Motor neuron (in vitro differentiated cells): ENCODE measurements around the gene CTSS. TPM values are rescaled to one million over a fixed set of nuclear protein-coding genes. Genes with fewer than 3 reads are reported as not detected.

Source experiments
- total RNA-seq, 8 experiments: library from RNA; unstranded; fragments of 300-600 nt; gene quantifications; 2 replicates each; pipeline versions ENCODE4 v1.2.3 to v1.2.4, GENCODE V29; 2022

Gene CTSS
- total RNA-seq, 8 experiments from 2014 or later = 0.09 to 14.8 (median 1.1) TPM

Other genes starting within 250 kb of the CTSS start
- 10 to 100 TPM in 2 of 8 experiments, 1 to 10 TPM in 4, under 1 TPM in 2; 0.75 to 45.8 (median 4.9) TPM for gene ADAMTSL4, start 216.4 kb downstream of the CTSS start, total RNA-seq
- gene MCL1, start 186.2 kb downstream of the CTSS start, total RNA-seq = 100 to 1,000 TPM; 125 to 182 (median 142) TPM
- 100 to 1,000 TPM; 101 to 222 (median 139) TPM for gene ENSA, start 136.2 kb downstream of the CTSS start, total RNA-seq
- gene GOLPH3L, start 68.6 kb downstream of the CTSS start, total RNA-seq = 10 to 100 TPM; 20.0 to 46.2 (median 23.3) TPM
- under 1 TPM in 3 of 8 experiments, not detected in 5; 0.05 to 0.29 (median 0.14) TPM for gene HORMAD1, start 44.9 kb downstream of the CTSS start, total RNA-seq
- gene CTSK, start 42.5 kb upstream of the CTSS start, total RNA-seq = 100 to 1,000 TPM in 1 of 8 experiments, 10 to 100 TPM in 2, 1 to 10 TPM in 5; 1.2 to 330 (median 5.3) TPM
- gene ARNT, start 110.8 kb upstream of the CTSS start, total RNA-seq = 10 to 100 TPM; 22.0 to 43.7 (median 25.9) TPM
- 1 to 10 TPM in 1 of 8 experiments, under 1 TPM in 2, not detected in 5; 0.21 to 1.3 (median 0.27) TPM for gene CTXND2, start 121.4 kb upstream of the CTSS start, total RNA-seq
- 10 to 100 TPM; 29.6 to 75.6 (median 58.1) TPM for gene SETDB1, start 160.6 kb upstream of the CTSS start, total RNA-seq
- 100 to 1,000 TPM in 4 of 8 experiments, 10 to 100 TPM in 4; 46.1 to 116 (median 96.6) TPM for gene CERS2, start 209.1 kb upstream of the CTSS start, total RNA-seq
- gene ANXA9, start 216.5 kb upstream of the CTSS start, total RNA-seq = 1 to 10 TPM in 5 of 8 experiments, under 1 TPM in 3; 0.54 to 1.7 (median 1.3) TPM
- 10 to 100 TPM in 7 of 8 experiments, 1 to 10 TPM in 1; 7.5 to 22.7 (median 19.0) TPM for gene MINDY1, start 241.1 kb upstream of the CTSS start, total RNA-seq
- gene PRUNE1, start 242.7 kb upstream of the CTSS start, total RNA-seq = 10 to 100 TPM; 10.5 to 30.2 (median 24.1) TPM